HepG2 (cell line): ENCODE results near the gene ARHGAP22. TPM values are rescaled to one million over a fixed set of nuclear protein-coding genes. Genes with fewer than 3 reads are reported as not detected.

ENCODE experiments used
- ATAC-seq: fragments of 200-7000 bp; cut with Tn5 transposase; 3 replicates; pipeline ENCODE4 v1.9.1; 2020; ENCODE audit warnings: mild to moderate bottlenecking, moderate library complexity
- BruUV-seq: library from RNA; stranded (reverse); fragments of 400-500 nt; replicated peaks from 2 replicates; lab custom pipeline; 2021; lab: Mats Ljungman, UMichigan
- CTCF ChIA-PET: fragments of 300-600 bp; formaldehyde crosslinking; extraction: SDS; loops from one replicate; lab custom pipeline; 2021; ENCODE audit warnings: low total read pairs, inconsistent platforms, low intra/inter-chr PET ratio; lab: Yijun Ruan, JAX
- POLR2A ChIA-PET: fragments of 350-600 bp; sonication (Branson Sonifier 250); formaldehyde crosslinking; loops from one replicate; lab custom pipeline; 2020; ENCODE audit warnings: antibody characterized with exemption, inconsistent platforms; lab: Yijun Ruan, JAX
- DNase-seq: peaks from one replicate; pipeline ENCODE4 v3.0.0-alpha.2; 2015; ENCODE audit warnings: low spot score
- FAIRE-seq: peaks from 3 replicates; lab custom pipeline; 2011; peaks lifted over from hg19 to GRCh38; lab: Jason Lieb, UNC
- H2AFZ ChIP-seq: one replicate; pipeline ENCODE4 v1.6.1; 2011; ENCODE audit warnings: low read length, inconsistent platforms
- H3K27ac ChIP-seq: fragments of 300-600 bp; 3 replicates; pipeline ENCODE4 v1.8.0; 2011; ENCODE audit warnings: mixed run types, mild to moderate bottlenecking, mixed read lengths, low read length, inconsistent platforms; ENCODE audit not compliant: insufficient read depth; ENCODE audit errors: extremely low read length
- H3K27me3 ChIP-seq, 2 experiments: fragments of 200-600 bp in 1 of 2; 2 replicates in 1 of 2; 3 replicates in 1 of 2; pipeline versions ENCODE4 v1.6.0 to v1.8.0; 2011; ENCODE audit warnings: low read length in 2 of 2, mild to moderate bottlenecking in 2 of 2, moderate library complexity in 2 of 2, inconsistent platforms in 1 of 2; ENCODE audit not compliant: insufficient read depth in 2 of 2, control insufficient read depth in 1 of 2
- H3K36me3 ChIP-seq, 2 experiments: fragments of 200-600 bp in 1 of 2; replicated peaks in 1 of 2; 2 replicates in 1 of 2; 3 replicates in 1 of 2; pipeline versions ENCODE4 v1.5.1 to v1.8.0; 2011; ENCODE audit warnings: low read length in 2 of 2, inconsistent platforms in 1 of 2; ENCODE audit not compliant: insufficient read depth in 2 of 2, control insufficient read depth in 1 of 2
- H3K4me1 ChIP-seq: 2 replicates; pipeline ENCODE4 v1.5.1; 2012; ENCODE audit warnings: low read length, inconsistent platforms; ENCODE audit not compliant: insufficient read depth
- H3K4me2 ChIP-seq: 2 replicates; pipeline ENCODE4 v1.6.0; 2011; ENCODE audit warnings: low read depth, low read length, inconsistent platforms
- H3K4me3 ChIP-seq, 3 experiments: fragments of 200-600 bp in 1 of 3; sonication (generic), shearing (Covaris generic) in 1 of 3; replicated peaks in 1 of 3; 2 replicates each; pipeline ENCODE4 v1.5.1; 2011 to 2016; ENCODE audit warnings: low read length in 3 of 3, inconsistent platforms in 2 of 3, low read depth in 2 of 3, mild to moderate bottlenecking in 2 of 3, control low read depth in 1 of 3, mixed read lengths in 1 of 3; ENCODE audit not compliant: insufficient read depth in 1 of 3
- H3K79me2 ChIP-seq: one replicate; pipeline ENCODE4 v1.6.1; 2011; ENCODE audit warnings: low read length, inconsistent platforms; ENCODE audit not compliant: insufficient read depth
- H3K9ac ChIP-seq: 2 replicates; pipeline ENCODE4 v1.6.0; 2011; ENCODE audit warnings: mild to moderate bottlenecking, low read depth, low read length, inconsistent platforms; ENCODE audit not compliant: insufficient read depth
- H3K9me3 ChIP-seq: 2 replicates; pipeline ENCODE4 v1.5.1; 2012; ENCODE audit warnings: mild to moderate bottlenecking, low read length
- H4K20me1 ChIP-seq: 2 replicates; pipeline ENCODE4 v1.6.0; 2011; ENCODE audit warnings: inconsistent platforms, mild to moderate bottlenecking, low read length, moderate library complexity; ENCODE audit not compliant: insufficient read depth
- ATM ChIP-seq: fragments of 450-650 bp; IDR thresholded peaks from 2 replicates; pipeline ENCODE4 v1.7.1; 2017; ENCODE audit warnings: mild to moderate bottlenecking, borderline replicate concordance
- GLMP ChIP-seq: sonication (generic); formaldehyde crosslinking; IDR thresholded peaks from 2 replicates; pipeline ENCODE4 v1.9.0; 2021; ENCODE audit warnings: missing genetic modification reagents, mild to moderate bottlenecking, borderline replicate concordance
- GRHL1 ChIP-seq: sonication (generic); formaldehyde crosslinking; conservative IDR thresholded peaks from 2 replicates; pipeline ENCODE4 v1.8.0; 2022; ENCODE audit warnings: missing genetic modification reagents
- HNRNPK ChIP-seq: fragments of 200-400 bp; formaldehyde crosslinking; IDR thresholded peaks from 2 replicates; pipeline ENCODE4 v1.6.1; 2018; ENCODE audit warnings: low read length, low read depth, moderate library complexity, mild to moderate bottlenecking; ENCODE audit not compliant: poor library complexity, severe bottlenecking
- MIER2 ChIP-seq: IDR thresholded peaks from 2 replicates; pipeline ENCODE4 v1.6.1; 2016; ENCODE audit warnings: missing biosample characterization, missing genetic modification reagents
- NFRKB ChIP-seq: fragments of 450-650 bp; IDR thresholded peaks from 2 replicates; pipeline ENCODE4 v1.6.1; 2017
- NR2F6 ChIP-seq, 2 experiments: IDR thresholded peaks; 2 replicates each; pipeline ENCODE4 v1.6.1; 2016; ENCODE audit warnings: antibody characterized with exemption in 1 of 2, mild to moderate bottlenecking in 1 of 2
- ZBTB43 ChIP-seq: sonication (generic); formaldehyde crosslinking; conservative IDR thresholded peaks from 2 replicates; pipeline ENCODE4 v1.4.0; 2020; ENCODE audit warnings: missing genetic modification reagents
- ZFYVE20 ChIP-seq: sonication (generic); formaldehyde crosslinking; IDR thresholded peaks from 2 replicates; pipeline ENCODE4 v1.8.0; 2023; ENCODE audit warnings: low read depth, mild to moderate bottlenecking, moderate library complexity, missing genetic modification reagents, borderline replicate concordance
- ZNF263 ChIP-seq: sonication (generic); formaldehyde crosslinking; IDR thresholded peaks from 2 replicates; pipeline ENCODE4 v1.4.0; 2020; ENCODE audit warnings: missing genetic modification reagents
- ZNF317 ChIP-seq: sonication (generic); formaldehyde crosslinking; IDR thresholded peaks from 2 replicates; pipeline ENCODE4 v1.5.0; 2020; ENCODE audit warnings: mild to moderate bottlenecking, missing genetic modification reagents
- ZNF44 ChIP-seq: sonication (generic); formaldehyde crosslinking; IDR thresholded peaks from 2 replicates; pipeline ENCODE4 v1.5.1; 2020; ENCODE audit warnings: mild to moderate bottlenecking, missing genetic modification reagents
- ZNF558 ChIP-seq: sonication (generic); formaldehyde crosslinking; IDR thresholded peaks from 2 replicates; pipeline ENCODE4 v1.9.0; 2022; ENCODE audit warnings: mild to moderate bottlenecking, missing genetic modification reagents, borderline replicate concordance
- WGBS: methylation state at CpG from one replicate; pipeline ENCODE4 v1.1.6; 2017; ENCODE audit warnings: low lambda C conversion rate; 5-methylcytosine and 5-hydroxymethylcytosine counted together
- in situ Hi-C: cut with HindIII; loops from 2 replicates; pipeline ENCODE4 v1.10.0; 2017; ENCODE audit warnings: low pct_unique_long_range_greater_than_20kb; ENCODE audit not compliant: extremely low pct_ligation_motif_present
- intact Hi-C: fragments of 100-400 bp; cut with micrococcal nuclease; formaldehyde crosslinking; loops from one replicate; pipeline ENCODE4 v1.10.0; 2022; ENCODE audit not compliant: unreplicated experiment
- polyA plus RNA-seq, 8 experiments: library from polyadenylated mRNA; depleted of rRNA in 3 of 8; stranded (reverse) in 7 of 8; unstranded in 1 of 8; fragments of >200 nt; fragmentation: Illumina TruSeq in 4 of 8; extraction: Trizol in 4 of 8; gene quantifications; 2 replicates each; pipeline versions ENCODE4 v1.2.1 to v1.2.3, GENCODE V29; 2011 to 2016; ENCODE audit warnings: low read depth in 4 of 8, missing spikeins in 1 of 8, mixed read lengths in 1 of 8; ENCODE audit not compliant: insufficient read depth in 1 of 8
- total RNA-seq, 5 experiments: library from RNA; depleted of rRNA; stranded (reverse); fragments of >200 nt; fragmentation: Illumina TruSeq; extraction: Trizol; gene quantifications; 2 replicates each; pipeline ENCODE4 v1.2.3, GENCODE V29; 2016; ENCODE audit warnings: low read depth in 1 of 5

The ARHGAP22 gene
- total and polyA plus RNA-seq, 2 of the 13 experiments (the other 11 are each of a cell fraction or from before 2014, with no cell fraction given): 0.08 to 0.38 TPM

- H3K4me3 ChIP-seq: no peak overlapping the region
- 37% methylated on average over 15 of the region's 24 CpGs for WGBS
- intact Hi-C loops: no loop called here
- no peak for TF ChIP-seq ZBTB43 (CRISPR knock-in tag)
- TF ChIP-seq ZNF263 (CRISPR knock-in tag): peak; percentile 31; the same call in 1 of the 2 replicates
- no peak for TF ChIP-seq MIER2
- H3K27ac ChIP-seq: no peak overlapping the region
- POLR2A ChIA-PET: no interaction called here
- peaks cover 3 to 13% of the 10 kb centered on the region in 2 experiments; a peak in 3 of 5 replicates for H3K27me3 ChIP-seq
- in situ Hi-C loops: no loop called here
- H3K9me3 ChIP-seq: no peaks in the 10 kb centered on the region
- FAIRE-seq: no peak
- peaks cover 33% of the 10 kb centered on the region for H3K4me1 ChIP-seq
- ATAC-seq: no peak
- H3K36me3 ChIP-seq: no peaks in the 10 kb centered on the region
- no peaks in the 10 kb centered on the region for H3K79me2 ChIP-seq
- CTCF ChIA-PET: no interaction called here
- H2AFZ ChIP-seq: no peak overlapping the region
- no peaks in the 10 kb centered on the region for H4K20me1 ChIP-seq
- DNase-seq: no peak
- H3K4me2 ChIP-seq: no peak overlapping the region
- no TSS peak for BruUV-seq
- H3K9ac ChIP-seq: no peak overlapping the region
Observed at GRCh38 chr10:48456808-48457761, 147.8 kb downstream of the ARHGAP22 start.

- 0% methylated on average over 7 of the region's 9 CpGs for WGBS
- peaks cover 3 to 13% of the 10 kb centered on the region in 2 experiments; a peak in 3 of 5 replicates for H3K27me3 ChIP-seq
- POLR2A ChIA-PET: no interaction called here
- no peak for DNase-seq
- intact Hi-C loops (no loop called here), in situ Hi-C loops (no loop called here)
- CTCF ChIA-PET: no interaction called here
- H3K79me2 ChIP-seq: no peaks in the 10 kb centered on the region
- H4K20me1 ChIP-seq: no peaks in the 10 kb centered on the region
- no peak overlapping the region for H3K9ac ChIP-seq
- H3K27ac ChIP-seq: no peak overlapping the region
- FAIRE-seq: no peak
- H3K4me3 ChIP-seq: no peak overlapping the region
- H3K36me3 ChIP-seq: no peaks in the 10 kb centered on the region
- ATAC-seq: no peak
- H3K4me1 ChIP-seq: peaks cover 38% of the 10 kb centered on the region
- H3K4me2 ChIP-seq: no peak overlapping the region
- no peaks in the 10 kb centered on the region for H3K9me3 ChIP-seq
- no TSS peak for BruUV-seq
- H2AFZ ChIP-seq: no peak overlapping the region
- TF ChIP-seq ZNF317: no peak
- TF ChIP-seq GLMP (CRISPR knock-in tag): no peak
- TF ChIP-seq ATM: no peak
- no peak for TF ChIP-seq ZNF558
- TF ChIP-seq NR2F6 (IDR thresholded peaks at IDR 0.05): no peak
- no peak for TF ChIP-seq NR2F6 (CRISPR knock-in tag; IDR thresholded peaks at IDR 0.05)
- no peak for TF ChIP-seq HNRNPK
- TF ChIP-seq NFRKB: no peak
- no peak for TF ChIP-seq GRHL1 (CRISPR knock-in tag)
- TF ChIP-seq ZNF44 (CRISPR knock-in tag): no peak
- TF ChIP-seq ZFYVE20 (CRISPR knock-in tag): no peak
Observed at GRCh38 chr10:48456361-48456804, 148.5 kb downstream of the ARHGAP22 start.
